SK-N-SH (cell line): ENCODE data around the gene DDX28. TPM values are rescaled to one million over a fixed set of nuclear protein-coding genes. Genes with fewer than 3 reads are reported as not detected.

ENCODE experiments used
- CTCF ChIA-PET: fragments of 300-600, 350-600 bp; formaldehyde crosslinking; extraction: SDS; loops from one replicate; lab custom pipeline; 2021; lab: Yijun Ruan, JAX
- POLR2A ChIA-PET: fragments of 350-600 bp; sonication (Branson Sonifier 250); formaldehyde crosslinking; extraction: SDS; loops from one replicate; lab custom pipeline; 2020; ENCODE audit warnings: antibody characterized with exemption, inconsistent platforms; lab: Yijun Ruan, JAX
- DNase-seq: peaks from one replicate; pipeline ENCODE4 v3.0.0; 2012
- H2AFZ ChIP-seq: fragments of 200-600 bp; sonication (generic); 2 replicates; pipeline ENCODE4 v1.8.1; 2016; ENCODE audit warnings: antibody characterized with exemption, mild to moderate bottlenecking, low read depth
- H3F3A ChIP-seq: fragments of 200-600 bp; sonication (generic); replicated peaks from 2 replicates; pipeline ENCODE3; 2016; ENCODE audit warnings: antibody characterized with exemption, mild to moderate bottlenecking; ENCODE audit not compliant: insufficient read depth
- H3K27ac ChIP-seq, 2 experiments: fragments of 200-500 bp in 1 of 2; fragments of 200-600 bp in 1 of 2; sonication (Bioruptor generic) in 1 of 2; sonication (generic), shearing (Covaris generic) in 1 of 2; 2 replicates each; pipeline versions ENCODE4 v1.5.1 to v1.6.1; 2014 to 2016; ENCODE audit warnings: low read depth in 2 of 2, inconsistent platforms in 1 of 2, low read length in 1 of 2, mild to moderate bottlenecking in 1 of 2, mixed read lengths in 1 of 2
- H3K27me3 ChIP-seq: fragments of 200-600 bp; sonication (generic), shearing (Covaris generic); 2 replicates; pipeline ENCODE4 v1.6.1; 2016; ENCODE audit warnings: mixed run types; ENCODE audit not compliant: insufficient read depth
- H3K36me3 ChIP-seq, 2 experiments: fragments of 200-500 bp in 1 of 2; fragments of 200-600 bp in 1 of 2; sonication (Bioruptor generic) in 1 of 2; sonication (generic) in 1 of 2; replicated peaks in 1 of 2; 2 replicates each; pipeline versions ENCODE3 to v1.5.1; 2014 to 2016; ENCODE audit warnings: low read length in 1 of 2, mild to moderate bottlenecking in 1 of 2; ENCODE audit not compliant: insufficient read depth in 2 of 2, control insufficient read depth in 1 of 2
- H3K4me1 ChIP-seq, 2 experiments: fragments of 200-500 bp in 1 of 2; fragments of 200-600 bp in 1 of 2; sonication (Bioruptor generic) in 1 of 2; sonication (generic), shearing (Covaris generic) in 1 of 2; 2 replicates each; pipeline versions ENCODE4 v1.5.1 to v1.6.1; 2014 to 2016; ENCODE audit warnings: low read depth in 1 of 2, low read length in 1 of 2, mixed run types in 1 of 2; ENCODE audit not compliant: insufficient read depth in 2 of 2, control insufficient read depth in 1 of 2
- H3K4me2 ChIP-seq: fragments of 200-600 bp; sonication (generic), shearing (Covaris generic); 2 replicates; pipeline ENCODE4 v1.6.1; 2017; ENCODE audit warnings: mixed run types
- H3K4me3 ChIP-seq, 2 experiments: fragments of 200-500 bp in 1 of 2; fragments of 200-600 bp in 1 of 2; sonication (Bioruptor generic) in 1 of 2; sonication (generic), shearing (Covaris generic) in 1 of 2; 2 replicates each; pipeline versions ENCODE4 v1.5.1 to v1.8.1; 2014 to 2016; ENCODE audit warnings: low read depth in 2 of 2, inconsistent platforms in 1 of 2, low read length in 1 of 2, mild to moderate bottlenecking in 1 of 2, mixed read lengths in 1 of 2, moderate library complexity in 1 of 2
- H3K79me2 ChIP-seq: fragments of 200-600 bp; sonication (generic); 2 replicates; pipeline ENCODE4 v1.8.1; 2017; ENCODE audit warnings: mild to moderate bottlenecking; ENCODE audit not compliant: insufficient read depth
- H3K9ac ChIP-seq: fragments of 200-600 bp; sonication (generic); 2 replicates; pipeline ENCODE4 v1.6.1; 2017; ENCODE audit warnings: mixed run types
- H3K9me2 ChIP-seq: fragments of 200-600 bp; sonication (generic); 2 replicates; pipeline ENCODE4 v1.6.1; 2017; ENCODE audit warnings: mixed run types
- H3K9me3 ChIP-seq: fragments of 200-600 bp; sonication (generic); 2 replicates; pipeline ENCODE4 v1.6.1; 2017; ENCODE audit warnings: mixed run types, mild to moderate bottlenecking, moderate library complexity
- H4K20me1 ChIP-seq: fragments of 200-600 bp; sonication (generic); 2 replicates; pipeline ENCODE4 v1.6.1; 2017; ENCODE audit warnings: mild to moderate bottlenecking, mixed run types; ENCODE audit not compliant: insufficient read depth
- CTCF ChIP-seq: fragments of 200-600 bp; sonication (generic); IDR thresholded peaks from 2 replicates; pipeline ENCODE4 v1.6.1; 2017; ENCODE audit warnings: antibody characterized with exemption, mild to moderate bottlenecking, moderate library complexity
- ELF1 ChIP-seq: IDR thresholded peaks from 2 replicates; pipeline ENCODE4 v1.4.0; 2012
- EP300 ChIP-seq, 2 experiments: IDR thresholded peaks; 2 replicates each; pipeline versions ENCODE4 v1.4.0 to v1.6.1; 2012; ENCODE audit warnings: borderline replicate concordance in 1 of 2, low read depth in 1 of 2, low read length in 1 of 2
- EZH2phosphoT487 ChIP-seq: fragments of 200-600 bp; sonication (generic); IDR thresholded peaks from 2 replicates; pipeline ENCODE4 v1.6.1; 2017; ENCODE audit warnings: low read depth, mixed run types, mild to moderate bottlenecking, antibody characterized with exemption, moderate library complexity, borderline replicate concordance
- GABPA ChIP-seq: IDR thresholded peaks from 2 replicates; pipeline ENCODE4 v1.4.0; 2012; ENCODE audit warnings: low read depth, mild to moderate bottlenecking
- MXI1 ChIP-seq: IDR thresholded peaks from 2 replicates; pipeline ENCODE4 v1.6.1; 2012; ENCODE audit warnings: mild to moderate bottlenecking, low read depth, low read length, improper control_type of control experiment
- NFIC ChIP-seq: IDR thresholded peaks from 2 replicates; pipeline ENCODE4 v1.4.0; 2012; ENCODE audit warnings: borderline replicate concordance
- PBX3 ChIP-seq: IDR thresholded peaks from 2 replicates; pipeline ENCODE4; 2012
- POLR2AphosphoS5 ChIP-seq: IDR thresholded peaks from 2 replicates; pipeline ENCODE4 v1.6.1; 2012; ENCODE audit warnings: low read depth, low read length
- RCOR1 ChIP-seq: fragments of 150-350 bp; IDR thresholded peaks from 2 replicates; pipeline ENCODE4 v1.6.1; 2017; ENCODE audit warnings: antibody characterized with exemption, low read length
- REST ChIP-seq: IDR thresholded peaks from 2 replicates; pipeline ENCODE4 v1.6.1; 2012; ENCODE audit warnings: mild to moderate bottlenecking, low read depth, low read length, moderate library complexity
- SIN3A ChIP-seq: IDR thresholded peaks from 2 replicates; pipeline ENCODE4 v1.6.1; 2012; ENCODE audit warnings: low read depth, mild to moderate bottlenecking, low read length, moderate library complexity, borderline replicate concordance
- TAF1 ChIP-seq: IDR thresholded peaks from 2 replicates; pipeline ENCODE4 v1.6.1; 2012; ENCODE audit warnings: low read depth, mild to moderate bottlenecking, low read length, moderate library complexity, borderline replicate concordance
- TEAD4 ChIP-seq: IDR thresholded peaks from 2 replicates; pipeline ENCODE4 v1.4.0; 2012; ENCODE audit warnings: mild to moderate bottlenecking, borderline replicate concordance; ENCODE audit not compliant: insufficient read depth
- USF1 ChIP-seq: IDR thresholded peaks from 2 replicates; pipeline ENCODE4 v1.4.0; 2012; ENCODE audit warnings: low read depth, borderline replicate concordance
- USF2 ChIP-seq: fragments of 150-350 bp; IDR thresholded peaks from 2 replicates; pipeline ENCODE4 v1.6.1; 2017; ENCODE audit warnings: antibody characterized with exemption, low read length, low read depth, borderline replicate concordance
- YY1 ChIP-seq: IDR thresholded peaks from 2 replicates; pipeline ENCODE4 v1.4.0; 2012; ENCODE audit warnings: low read depth, mild to moderate bottlenecking
- ZBTB33 ChIP-seq: IDR thresholded peaks from 2 replicates; pipeline ENCODE4 v1.4.0; 2012; ENCODE audit warnings: low read depth, borderline replicate concordance
- WGBS: methylation state at CpG from one replicate; pipeline ENCODE4 v1.1.6; 2017; ENCODE audit warnings: low lambda C conversion rate; 5-methylcytosine and 5-hydroxymethylcytosine counted together
- polyA plus RNA-seq, 3 experiments: library from polyadenylated mRNA; depleted of rRNA; stranded (reverse); fragments of >200 nt; gene quantifications; 2 replicates each; pipeline ENCODE4 v1.2.3, GENCODE V29; 2012

The DDX28 gene
- polyA plus RNA-seq, 1 of the 3 experiments (the other 2 are of a cell fraction), result 10.8 TPM

GRCh38 chr16:68070806-68071517 lies 47.9 kb upstream of the DDX28 start:
- Histone ChIP-seq H3K4me2 (no peak overlapping the region), H2AFZ (no peak overlapping the region), H3K79me2 (no peaks in the 10 kb centered on the region), H3K27me3 (no peaks in the 10 kb centered on the region), H3K27ac (no peak overlapping the region), H3K4me1 (peaks cover 0 to 14% of the 10 kb centered on the region in 2 experiments; a peak in 2 of 4 replicates), H3K9me2 (no peaks in the 10 kb centered on the region), H3F3A (peaks cover 10% of the 10 kb centered on the region), H4K20me1 (no peaks in the 10 kb centered on the region), H3K36me3 (peaks cover 13 to 39% of the 10 kb centered on the region in 2 experiments), H3K9ac (no peak overlapping the region), H3K9me3 (no peaks in the 10 kb centered on the region), H3K4me3 (no peak overlapping the region)
- no peak for DNase-seq
- 96% methylated on average over 14 of the region's 14 CpGs for WGBS
- CTCF ChIA-PET, result interaction anchor here (0.9 to 2.1 kb wide), 4 partner anchors 9 to 187 kb away, joined by 3 to 9 read pairs (median 4); no protein-coding TSS in a partner anchor
- POLR2A ChIA-PET, result no interaction called here
- TF ChIP-seq ELF1 (no peak), PBX3 (no peak), ZBTB33 (no peak), EZH2phosphoT487 (no peak), SIN3A (no peak), USF2 (no peak), NFIC (no peak), TAF1 (no peak), REST (no peak), EP300 (IDR thresholded peaks at IDR 0.05; ENCODE audit: borderline replicate concordance in 1 of 2, low read depth in 1 of 2, low read length in 1 of 2) (no peak), CTCF (no peak), RCOR1 (no peak), POLR2AphosphoS5 (no peak), YY1 (no peak), GABPA (no peak), TEAD4 (no peak), USF1 (no peak), MXI1 (no peak)
